Measurements from ENCODE around the gene CIPC.

CIPC gene

GRCh38 chr14:77103475-77103874 lies 5.4 kb downstream of the CIPC start:
- no peak for DNase-seq (ENCODE audit: low spot score)

- DNase-seq (ENCODE audit: low spot score): no peak
Observed at GRCh38 chr14:77103951-77104350, 5.9 kb downstream of the CIPC start.

GRCh38 chr14:77104393-77104792 lies 6.3 kb downstream of the CIPC start:
- DNase-seq (ENCODE audit: low spot score): no peak

- no peak for DNase-seq (ENCODE audit: low spot score)
Observed at GRCh38 chr14:77105145-77105939, 7.3 kb downstream of the CIPC start.

GRCh38 chr14:77106666-77107065 lies 8.6 kb downstream of the CIPC start:
- no peak for DNase-seq (ENCODE audit: low spot score)

- DNase-seq (ENCODE audit: low spot score): no peak
Observed at GRCh38 chr14:77107228-77107627, 9.2 kb downstream of the CIPC start.

- no peak for DNase-seq (ENCODE audit: low spot score)
Observed at GRCh38 chr14:77108753-77109152, 10.7 kb downstream of the CIPC start.

- DNase-seq (ENCODE audit: low spot score): no peak
Observed at GRCh38 chr14:77109656-77110055, 11.6 kb downstream of the CIPC start.

- DNase-seq (ENCODE audit: low spot score): no peak
Observed at GRCh38 chr14:77110286-77110685, 12.2 kb downstream of the CIPC start.

- no peak for DNase-seq (ENCODE audit: low spot score)
Observed at GRCh38 chr14:77111021-77111420, 13.0 kb downstream of the CIPC start.

- DNase-seq (ENCODE audit: low spot score): no peak
Observed at GRCh38 chr14:77113644-77114043, 15.6 kb downstream of the CIPC start.

- DNase-seq (ENCODE audit: low spot score): no peak
Observed at GRCh38 chr14:77114609-77115008, 16.6 kb downstream of the CIPC start.

GRCh38 chr14:77116172-77116817 lies 18.2 kb downstream of the CIPC start:
- DNase-seq (ENCODE audit: low spot score): no peak

GRCh38 chr14:77119851-77120250 lies 21.8 kb downstream of the CIPC start:
- DNase-seq (ENCODE audit: low spot score): no peak

GRCh38 chr14:77120771-77121743 lies 23.0 kb downstream of the CIPC start:
- no peak for DNase-seq (ENCODE audit: low spot score)

- no peak for DNase-seq (ENCODE audit: low spot score)
Observed at GRCh38 chr14:77122526-77123125, 24.6 kb downstream of the CIPC start.

- no peak for DNase-seq (ENCODE audit: low spot score)
Observed at GRCh38 chr14:77123381-77124325, 25.6 kb downstream of the CIPC start.

GRCh38 chr14:77124345-77125280 lies 26.6 kb downstream of the CIPC start:
- DNase-seq (ENCODE audit: low spot score): peak; percentile 70

- no peak for DNase-seq (ENCODE audit: low spot score)
Observed at GRCh38 chr14:77125281-77125801, 27.3 kb downstream of the CIPC start.
